ENCODE measurements around the gene FOXP1.

- TF ChIP-seq EZH2 (IDR thresholded peaks at IDR 0.05; ENCODE audit: borderline replicate concordance, low read depth, low read length, poor library complexity, severe bottlenecking) (no peak), CTCF (conservative IDR thresholded peaks at IDR 0.05; ENCODE audit: low read depth, low read length) (no peak)
These were observed 450.4 kb downstream of the FOXP1 start for GRCh38 chr3:71132995-71133730.
